ENCODE results near the gene RAB6B.

The RAB6B gene

GRCh38 chr3:133897547-133897946 is 1.9 kb upstream of the RAB6B start:
- ChIA-PET CTCF (interaction anchor here (0.7 to 1.0 kb wide), 2 partner anchors 12 to 32 kb away, joined by 5 to 6 read pairs; no protein-coding TSS in a partner anchor), POLR2A (no interaction called here)
- Histone ChIP-seq H3K4me1 (ENCODE audit: control insufficient read depth, insufficient read depth, low read length) (no peaks in the 10 kb centered on the region; the same call in 1 of the 2 replicates), H3K4me3 (ENCODE audit: low read depth, low read length) (no peak overlapping the region), H3K9me3 (ENCODE audit: control insufficient read depth, insufficient read depth, low read depth, low read length) (no peaks in the 10 kb centered on the region), H3K27ac (ENCODE audit: extremely low read depth, low read depth, low read length) (no peak overlapping the region), H3K36me3 (ENCODE audit: control insufficient read depth in 2 of 2, insufficient read depth in 1 of 2, low read length in 2 of 2) (no peaks in the 10 kb centered on the region)
- TF ChIP-seq ZNF169 (tag by site-specific recombination; IDR thresholded peaks at IDR 0.05) (no peak), OVOL3 (tag by site-specific recombination; IDR thresholded peaks at IDR 0.05) (no peak), BCL11A (tag by site-specific recombination; IDR thresholded peaks at IDR 0.05; ENCODE audit: low read depth) (no peak), TSHZ1 (tag by site-specific recombination; IDR thresholded peaks at IDR 0.05; ENCODE audit: borderline replicate concordance) (no peak)

- Histone ChIP-seq H3K36me3 (ENCODE audit: control insufficient read depth in 2 of 2, insufficient read depth in 1 of 2, low read length in 2 of 2) (no peaks in the 10 kb centered on the region), H3K27ac (ENCODE audit: extremely low read depth, low read depth, low read length) (no peak overlapping the region), H3K4me3 (ENCODE audit: low read depth, low read length) (peak overlapping the region; percentile 79), H3K9me3 (ENCODE audit: control insufficient read depth, insufficient read depth, low read depth, low read length) (no peaks in the 10 kb centered on the region), H3K4me1 (ENCODE audit: control insufficient read depth, insufficient read depth, low read length) (no peaks in the 10 kb centered on the region; the same call in 1 of the 2 replicates)
- ChIA-PET POLR2A (no interaction called here), CTCF (interaction anchor here (0.6 kb wide), 1 partner anchor 831 kb away, joined by 3 read pairs; no protein-coding TSS in a partner anchor)
- no peak for TF ChIP-seq OSR2 (tag by site-specific recombination; IDR thresholded peaks at IDR 0.05)
- TF ChIP-seq ZIC2 (tag by site-specific recombination; IDR thresholded peaks at IDR 0.05) = no peak
- TF ChIP-seq GLI2 (tag by site-specific recombination; IDR thresholded peaks at IDR 0.05; ENCODE audit: borderline replicate concordance, low read depth) = no peak
These were observed 500 bp upstream of the RAB6B start for GRCh38 chr3:133896002-133896761.

- Histone ChIP-seq H3K4me3 (ENCODE audit: low read depth, low read length) (peak overlapping the region; percentile 79), H3K4me1 (ENCODE audit: control insufficient read depth, insufficient read depth, low read length) (no peaks in the 10 kb centered on the region; the same call in 1 of the 2 replicates), H3K9me3 (ENCODE audit: control insufficient read depth, insufficient read depth, low read depth, low read length) (no peaks in the 10 kb centered on the region), H3K36me3 (ENCODE audit: control insufficient read depth in 2 of 2, insufficient read depth in 1 of 2, low read length in 2 of 2) (no peaks in the 10 kb centered on the region), H3K27ac (ENCODE audit: extremely low read depth, low read depth, low read length) (peak overlapping the region; percentile 31; the same call in 1 of the 2 replicates)
- ChIA-PET POLR2A (no interaction called here), CTCF (interaction anchor here (0.6 kb wide), 1 partner anchor 73 kb away, joined by 4 read pairs; no protein-coding TSS in a partner anchor)
- TF ChIP-seq ZIC2 (tag by site-specific recombination; IDR thresholded peaks at IDR 0.05) (peak; percentile 35), ZFHX2 (tag by site-specific recombination; conservative IDR thresholded peaks at IDR 0.05) (peak; percentile 19; the same call in 1 of the 2 replicates), ZBTB8A (tag by site-specific recombination; IDR thresholded peaks at IDR 0.05) (0 out of 2 replicates have a peak, but pooled peaks have one; percentile 15), CTCF (tag by site-specific recombination; IDR thresholded peaks at IDR 0.05) (peak; percentile 40), GLIS2 (tag by site-specific recombination; IDR thresholded peaks at IDR 0.05) (peak; percentile 60), GLI4 (tag by site-specific recombination; IDR thresholded peaks at IDR 0.05) (no peak), REPIN1 (tag by site-specific recombination; IDR thresholded peaks at IDR 0.05; ENCODE audit: low read depth) (no peak), ZNF426 (tag by site-specific recombination; IDR thresholded peaks at IDR 0.05) (no peak), KLF1 (tag by site-specific recombination; IDR thresholded peaks at IDR 0.05) (peak; percentile 69), ZNF596 (tag by site-specific recombination; IDR thresholded peaks at IDR 0.05) (0 out of 2 replicates have a peak, but pooled peaks have one; percentile 23), ZBTB48 (tag by site-specific recombination; IDR thresholded peaks at IDR 0.05) (peak; percentile 31; the same call in 1 of the 2 replicates), EGR2 (tag by site-specific recombination; IDR thresholded peaks at IDR 0.05; ENCODE audit: low read depth) (peak; percentile 41; the same call in 1 of the 2 replicates), PRDM10 (tag by site-specific recombination; IDR thresholded peaks at IDR 0.05) (peak; percentile 44), GLIS1 (tag by site-specific recombination; IDR thresholded peaks at IDR 0.05) (peak; percentile 53)
These were observed 1.1 kb downstream of the RAB6B start for GRCh38 chr3:133894353-133895207.

Data from HEK293 (cell line).